Nephron (organoid): ENCODE data around the gene CORO1C.

Experiments
- H3K27ac Mint-ChIP-seq, 3 experiments: 2 replicates each; pipeline ENCODE4 v1.8.0; 2020; ENCODE audit warnings: mixed read lengths in 3 of 3, mild to moderate bottlenecking in 2 of 3, moderate library complexity in 1 of 3
- H3K27me3 Mint-ChIP-seq: 2 replicates; pipeline ENCODE4 v1.8.0; 2021; ENCODE audit warnings: low read depth, mild to moderate bottlenecking, moderate library complexity, mixed read lengths
- H3K36me3 Mint-ChIP-seq: 2 replicates; pipeline ENCODE4 v1.8.0; 2020; ENCODE audit warnings: low read depth, mixed read lengths
- H3K4me1 Mint-ChIP-seq: 2 replicates; pipeline ENCODE4 v1.8.0; 2020; ENCODE audit warnings: mixed read lengths
- H3K4me3 Mint-ChIP-seq, 3 experiments: 2 replicates each; pipeline ENCODE4 v1.8.0; 2020; ENCODE audit warnings: mild to moderate bottlenecking in 3 of 3, mixed read lengths in 3 of 3, moderate library complexity in 2 of 3
- H3K9me3 Mint-ChIP-seq: 2 replicates; pipeline ENCODE4 v1.8.0; 2020; ENCODE audit warnings: mixed read lengths
- TF ChIP-seq, protein P1 (sequence below), 3 experiments: fragments of 200-600 bp; sonication (generic); IDR thresholded peaks; one replicate each; pipeline ENCODE4 v1.5.0; 2021; ENCODE audit warnings: antibody characterized with exemption in 3 of 3; ENCODE audit not compliant: unreplicated experiment in 3 of 3

Gene CORO1C

DNA sequence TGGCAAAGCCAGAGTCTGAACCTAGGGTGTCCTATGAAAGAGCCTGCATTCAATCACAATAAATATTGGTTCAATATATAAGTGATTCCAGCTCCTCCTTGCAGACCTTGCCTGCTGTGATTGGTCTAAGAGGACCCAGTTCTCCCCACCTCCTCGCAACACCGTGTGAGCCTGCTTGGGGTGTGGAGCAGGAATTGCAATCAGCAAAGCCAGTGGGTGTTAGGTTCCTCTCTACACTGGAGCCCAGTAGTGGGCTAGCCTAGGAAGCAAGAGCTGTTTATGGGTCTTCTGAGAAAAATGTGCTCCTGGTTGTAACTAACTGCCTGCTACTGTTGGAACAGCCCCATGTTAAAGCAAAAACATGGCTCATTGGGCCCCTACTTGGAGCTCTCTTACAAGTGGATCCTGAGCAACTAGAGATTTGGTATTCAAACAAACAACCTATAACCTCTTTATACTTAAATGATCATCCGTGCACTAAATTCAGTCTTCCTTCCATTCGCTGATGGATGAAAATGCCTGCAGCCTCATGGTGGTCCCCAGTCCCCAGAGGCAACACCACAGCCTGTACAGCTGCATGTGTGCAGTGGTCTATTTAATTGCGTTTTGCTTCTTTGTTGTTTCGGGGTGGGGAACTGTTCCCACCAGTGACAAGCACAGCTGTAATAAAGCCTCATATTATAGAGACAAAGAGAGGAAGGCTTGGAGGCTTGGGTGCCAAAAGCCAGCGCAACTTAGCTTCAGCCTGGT, 93.9 kb downstream of the CORO1C start:
- no peaks in the 10 kb centered on the region for H3K9me3 Mint-ChIP-seq
- H3K36me3 Mint-ChIP-seq: no peaks in the 10 kb centered on the region
- H3K27ac Mint-ChIP-seq: peak overlapping the region; percentile 67 to 88 (median 76)
- H3K27me3 Mint-ChIP-seq: peaks cover 3% of the 10 kb centered on the region
- TF ChIP-seq, protein P1, sequence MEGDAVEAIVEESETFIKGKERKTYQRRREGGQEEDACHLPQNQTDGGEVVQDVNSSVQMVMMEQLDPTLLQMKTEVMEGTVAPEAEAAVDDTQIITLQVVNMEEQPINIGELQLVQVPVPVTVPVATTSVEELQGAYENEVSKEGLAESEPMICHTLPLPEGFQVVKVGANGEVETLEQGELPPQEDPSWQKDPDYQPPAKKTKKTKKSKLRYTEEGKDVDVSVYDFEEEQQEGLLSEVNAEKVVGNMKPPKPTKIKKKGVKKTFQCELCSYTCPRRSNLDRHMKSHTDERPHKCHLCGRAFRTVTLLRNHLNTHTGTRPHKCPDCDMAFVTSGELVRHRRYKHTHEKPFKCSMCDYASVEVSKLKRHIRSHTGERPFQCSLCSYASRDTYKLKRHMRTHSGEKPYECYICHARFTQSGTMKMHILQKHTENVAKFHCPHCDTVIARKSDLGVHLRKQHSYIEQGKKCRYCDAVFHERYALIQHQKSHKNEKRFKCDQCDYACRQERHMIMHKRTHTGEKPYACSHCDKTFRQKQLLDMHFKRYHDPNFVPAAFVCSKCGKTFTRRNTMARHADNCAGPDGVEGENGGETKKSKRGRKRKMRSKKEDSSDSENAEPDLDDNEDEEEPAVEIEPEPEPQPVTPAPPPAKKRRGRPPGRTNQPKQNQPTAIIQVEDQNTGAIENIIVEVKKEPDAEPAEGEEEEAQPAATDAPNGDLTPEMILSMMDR (IDR thresholded peaks at IDR 0.05; ENCODE audit: unreplicated experiment in 3 of 3): no peak
- H3K4me1 Mint-ChIP-seq: peaks cover 57% of the 10 kb centered on the region
- no peak overlapping the region for H3K4me3 Mint-ChIP-seq

DNA sequence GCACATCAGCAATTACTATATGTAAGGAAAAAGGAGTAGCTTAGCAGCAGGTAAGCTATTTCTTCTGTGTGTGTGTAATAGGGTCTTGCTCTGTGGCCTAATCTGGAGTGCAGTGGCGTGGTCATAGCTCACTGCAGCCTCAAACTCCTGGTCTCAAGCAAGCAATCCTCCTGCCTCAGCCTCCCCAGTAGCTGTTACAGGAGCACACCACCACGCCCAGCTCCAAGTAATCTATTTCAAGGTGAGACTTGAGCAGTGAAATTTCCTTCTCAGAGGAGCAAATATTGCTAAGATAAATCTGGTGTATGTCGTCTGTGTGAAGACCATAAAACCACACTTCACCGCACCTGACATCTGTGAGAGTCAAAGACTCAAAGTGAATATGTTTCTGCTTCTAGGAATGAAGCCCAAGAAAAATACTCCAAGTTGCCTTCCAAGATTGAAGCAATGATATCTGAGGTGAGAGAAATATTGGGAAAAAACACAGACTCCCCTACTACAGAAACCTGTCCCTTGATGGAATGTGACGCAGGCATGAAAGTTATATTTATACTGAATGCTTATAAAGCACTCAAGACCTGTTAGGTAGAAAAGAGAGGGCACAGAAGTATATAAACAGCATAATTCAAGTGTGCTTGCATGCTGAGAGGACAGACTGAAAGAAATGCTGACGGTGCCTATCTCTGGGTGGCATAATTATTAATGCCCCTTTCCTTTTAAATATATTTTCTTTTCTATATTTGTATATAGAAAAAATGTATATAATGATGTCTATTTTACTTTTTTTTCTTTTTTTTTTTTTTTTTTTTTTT, 95.1 kb downstream of the CORO1C start:
- H3K27me3 Mint-ChIP-seq: peaks cover 3% of the 10 kb centered on the region

DNA sequence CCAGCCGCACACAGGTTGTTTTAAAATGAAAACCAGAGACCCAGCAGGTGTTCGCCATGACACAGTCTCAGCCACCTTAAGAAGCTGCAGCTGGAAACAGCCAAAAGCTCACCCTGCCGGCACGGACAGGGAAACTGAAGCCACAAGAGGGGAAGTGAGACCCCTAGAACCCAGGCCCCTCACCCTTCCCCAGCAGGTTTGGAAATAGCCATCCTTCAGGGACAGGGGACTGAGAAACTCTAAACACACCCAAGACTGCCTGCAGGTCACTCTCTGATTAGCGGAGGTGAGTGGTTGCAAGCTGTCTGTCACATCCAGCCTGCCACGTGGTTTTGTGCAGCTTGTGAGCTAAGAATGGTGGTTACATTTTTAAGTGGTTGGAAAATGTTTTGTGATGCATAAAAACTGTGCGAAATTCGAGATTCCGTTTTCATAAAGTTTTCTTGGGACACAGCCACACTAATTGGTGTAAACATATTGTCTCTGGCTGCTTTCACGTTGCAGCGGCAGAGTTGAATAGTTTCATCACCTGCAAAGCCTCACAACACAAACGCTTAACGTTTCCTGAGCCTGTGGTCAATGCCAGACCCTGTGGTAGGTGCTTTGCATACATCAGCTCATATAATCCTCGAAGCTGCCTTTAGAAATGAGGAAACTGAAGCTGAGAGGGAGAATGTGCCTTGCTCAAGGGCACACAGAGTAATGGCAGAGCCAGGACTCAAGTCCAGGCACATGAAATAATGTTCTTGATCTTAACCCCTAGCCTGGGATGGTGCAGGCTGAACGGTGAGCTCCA, 95.9 kb downstream of the CORO1C start:
- no peaks in the 10 kb centered on the region for H3K9me3 Mint-ChIP-seq
- H3K4me3 Mint-ChIP-seq: no peak overlapping the region
- H3K27ac Mint-ChIP-seq: peak overlapping the region in 1 of 3 experiments; percentile 45
- peaks cover 50% of the 10 kb centered on the region for H3K4me1 Mint-ChIP-seq
- peaks cover 3% of the 10 kb centered on the region for H3K27me3 Mint-ChIP-seq
- TF ChIP-seq, protein P1 (IDR thresholded peaks at IDR 0.05; ENCODE audit: unreplicated experiment in 3 of 3): no peak
- H3K36me3 Mint-ChIP-seq: no peaks in the 10 kb centered on the region

More for the DNA sequence above, 95.1 kb downstream of the CORO1C start:
- peaks cover 53% of the 10 kb centered on the region for H3K4me1 Mint-ChIP-seq
- H3K36me3 Mint-ChIP-seq: no peaks in the 10 kb centered on the region
- peak overlapping the region; percentile 11 to 65 (median 45) for H3K27ac Mint-ChIP-seq
- TF ChIP-seq, protein P1 (IDR thresholded peaks at IDR 0.05; ENCODE audit: unreplicated experiment in 3 of 3): no peak
- H3K4me3 Mint-ChIP-seq: no peak overlapping the region
- H3K9me3 Mint-ChIP-seq: no peaks in the 10 kb centered on the region

DNA sequence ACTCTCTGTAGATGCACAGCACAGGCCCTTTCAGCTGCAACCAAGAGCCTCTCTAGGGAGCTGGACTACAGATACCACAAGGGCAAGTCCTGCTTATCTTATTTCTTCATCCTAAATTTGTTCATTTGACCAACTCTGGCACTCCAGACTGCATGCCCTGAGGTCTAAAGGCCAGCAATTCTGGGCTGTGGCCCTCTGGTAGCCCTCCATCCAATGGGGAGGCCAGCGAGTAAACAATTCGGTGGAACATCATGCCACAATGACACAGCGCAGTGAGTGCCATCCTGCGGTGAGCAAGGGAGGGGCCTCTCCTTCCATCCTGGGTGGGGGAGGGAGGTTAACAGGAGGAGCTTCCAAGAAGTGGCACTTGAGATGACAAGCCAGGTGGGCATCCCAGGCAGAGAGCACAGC, 97.0 kb downstream of the CORO1C start:
- H3K27me3 Mint-ChIP-seq: peaks cover 3% of the 10 kb centered on the region
- H3K4me1 Mint-ChIP-seq: peaks cover 56% of the 10 kb centered on the region
- H3K9me3 Mint-ChIP-seq: no peaks in the 10 kb centered on the region
- H3K36me3 Mint-ChIP-seq: no peaks in the 10 kb centered on the region
- H3K4me3 Mint-ChIP-seq: no peak overlapping the region
- H3K27ac Mint-ChIP-seq: no peak overlapping the region
- TF ChIP-seq, protein P1 (IDR thresholded peaks at IDR 0.05; ENCODE audit: unreplicated experiment in 3 of 3): no peak

DNA sequence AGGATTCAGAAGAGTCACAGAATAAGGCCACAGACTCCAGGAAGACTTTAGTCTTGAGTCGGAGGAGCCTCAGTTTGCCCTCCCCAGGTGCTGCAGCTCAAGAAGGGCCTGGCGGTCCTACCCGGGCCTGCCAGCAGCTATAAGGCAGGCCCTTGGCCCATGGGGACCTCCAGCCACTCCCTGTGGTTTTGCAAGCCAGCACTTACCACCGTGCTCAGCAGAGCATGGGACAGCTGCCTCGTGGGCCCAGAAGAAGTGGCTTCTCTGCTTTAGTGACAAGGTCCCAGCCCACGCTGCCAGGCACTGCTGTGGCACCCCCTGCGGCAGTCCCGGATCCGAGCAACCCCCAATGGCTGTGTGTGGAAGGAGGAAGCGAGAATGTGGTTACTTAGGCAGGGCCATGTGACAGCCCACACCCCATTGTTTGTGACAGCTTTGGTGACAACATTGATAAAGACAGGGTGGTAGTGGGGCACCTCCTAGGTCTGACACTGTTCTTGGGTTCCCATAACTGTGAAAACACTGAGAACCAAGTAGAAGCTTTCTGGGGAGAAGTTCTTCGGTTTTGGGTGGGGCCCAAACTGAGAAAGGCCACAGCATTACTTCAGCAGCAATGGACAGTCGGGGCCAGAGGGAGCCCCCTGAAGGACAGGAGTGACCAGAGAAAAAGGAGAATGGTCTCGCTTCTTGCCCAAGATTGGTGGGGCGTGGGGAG, 97.6 kb downstream of the CORO1C start, which contains the start of gene SELPLG:
TSS of gene SELPLG (minus strand) at position 361 of the 715 bp plus-strand sequence. CDS start 9,587 bp downstream, outside the sequence.
- H3K4me1 Mint-ChIP-seq: peaks cover 50% of the 10 kb centered on the region
- H3K36me3 Mint-ChIP-seq: no peaks in the 10 kb centered on the region
- TF ChIP-seq, protein P1 (IDR thresholded peaks at IDR 0.05; ENCODE audit: unreplicated experiment in 3 of 3): no peak
- H3K9me3 Mint-ChIP-seq: no peaks in the 10 kb centered on the region
- H3K27ac Mint-ChIP-seq: no peak within 1 kb of the TSS
- no peaks in the 10 kb centered on the region for H3K27me3 Mint-ChIP-seq
- no peak within 1 kb of the TSS for H3K4me3 Mint-ChIP-seq
